Coronary artery (tissue), 2 donors: ENCODE measurements around the gene STK31.
"Not testable (repeated sequence)": the region's sequence is repeated elsewhere in the genome, so short reads cannot be mapped to it uniquely, and the experiment has no call there.

Source experiments
- DNase-seq: peaks from one replicate; pipeline ENCODE4 v3.0.0-alpha.2; 2017; ENCODE audit warnings: low spot score
- H3K27ac ChIP-seq, 2 donors: fragments of 200-600 bp; sonication (generic); one replicate each; pipeline ENCODE4 v1.5.1; 2016 to 2019
- H3K4me3 ChIP-seq: fragments of 200-600 bp; sonication (generic); 2 replicates; pipeline ENCODE4 v1.5.1; 2016; ENCODE audit warnings: mild to moderate bottlenecking, moderate library complexity
- CTCF ChIP-seq: fragments of 200-600 bp; sonication (generic); IDR thresholded peaks from one replicate; pipeline ENCODE4 v1.5.1; 2019; ENCODE audit warnings: antibody characterized with exemption

Gene STK31

GRCh38 chr7:23713285-23714149 is 3.5 kb downstream of the STK31 start:
- no peak for DNase-seq
- no peak for TF ChIP-seq CTCF
- H3K4me3 ChIP-seq = no peak overlapping the region
- no peak overlapping the region for H3K27ac ChIP-seq

DNA sequence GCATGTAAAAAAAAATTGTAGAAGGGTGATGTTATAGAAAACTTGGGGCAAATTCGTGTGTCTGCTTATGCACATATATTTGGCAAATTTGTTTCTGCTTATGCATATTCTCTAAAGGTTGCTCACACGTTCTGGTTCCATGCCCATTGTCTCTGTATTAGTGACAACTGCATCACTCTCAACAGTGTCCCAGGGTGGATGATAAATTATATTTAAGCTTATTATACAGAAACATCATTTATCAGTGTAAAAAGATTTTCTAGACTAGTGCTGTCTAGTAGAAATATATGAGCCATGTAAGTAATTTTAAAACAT is 4.1 kb downstream of the STK31 start:
- TF ChIP-seq CTCF = no peak
- no peak for DNase-seq
- Histone ChIP-seq H3K27ac (no peak overlapping the region), H3K4me3 (no peak overlapping the region)

GRCh38 chr7:23714579-23714978 is 4.6 kb downstream of the STK31 start:
- Histone ChIP-seq H3K4me3 (no peak overlapping the region), H3K27ac (no peak overlapping the region)
- TF ChIP-seq CTCF = no peak
- no peak for DNase-seq

- Histone ChIP-seq H3K4me3 (no peak overlapping the region), H3K27ac (no peak overlapping the region)
- no peak for DNase-seq
- TF ChIP-seq CTCF = no peak
Measured at GRCh38 chr7:23715099-23715498, 5.1 kb downstream of the STK31 start.

- Histone ChIP-seq H3K27ac (no peak overlapping the region), H3K4me3 (no peak overlapping the region)
- no peak for DNase-seq
- no peak for TF ChIP-seq CTCF
Measured at GRCh38 chr7:23717788-23718187, 7.8 kb downstream of the STK31 start.

DNA sequence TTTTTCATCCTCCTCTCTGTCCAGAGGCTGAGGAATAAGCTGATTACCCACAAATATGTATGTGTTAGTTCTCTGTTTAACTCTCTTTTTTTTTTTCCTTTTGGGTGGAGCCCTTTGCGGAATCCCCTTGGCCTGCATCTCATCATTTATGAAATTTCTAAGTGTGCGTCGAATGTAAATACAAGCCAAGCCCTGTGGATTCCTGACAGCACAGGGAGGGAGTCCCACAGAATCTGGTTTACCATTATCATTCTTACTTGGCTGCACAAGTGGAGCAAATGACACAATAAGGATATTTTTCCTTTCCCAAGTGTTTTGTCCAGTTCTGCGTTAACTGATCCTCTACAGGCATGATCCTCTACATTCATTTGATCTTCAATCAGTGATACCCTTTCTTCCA is 11.4 kb downstream of the STK31 start:
- no peak overlapping the region for H3K4me3 ChIP-seq
- no peak for TF ChIP-seq CTCF
- DNase-seq = no peak

GRCh38 chr7:23722587-23723216 is 12.7 kb downstream of the STK31 start:
- H3K27ac ChIP-seq, DNase-seq, H3K4me3 ChIP-seq: not testable (repeated sequence)

More for the DNA sequence above, 11.4 kb downstream of the STK31 start:
- H3K27ac ChIP-seq = no peak overlapping the region

DNA sequence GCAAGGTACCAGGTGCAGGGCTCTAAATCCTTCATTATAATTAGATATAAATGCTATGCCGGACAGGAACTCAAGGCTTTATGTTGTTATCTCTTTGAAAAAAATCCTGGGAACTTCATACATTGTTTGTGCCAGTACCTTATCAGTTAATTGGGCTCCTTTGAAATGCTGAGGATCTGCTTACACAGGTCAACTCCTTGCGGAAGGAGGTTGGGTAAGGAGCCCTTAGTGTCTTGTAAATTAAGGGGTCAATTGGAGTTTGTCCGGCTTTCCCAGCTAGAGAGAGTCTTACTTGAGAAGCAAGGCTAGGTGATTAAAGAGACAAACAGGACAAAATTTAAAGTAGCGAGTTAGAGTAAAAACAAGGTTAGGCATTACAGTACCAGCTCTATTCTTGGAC is 14.1 kb downstream of the STK31 start:
- not testable (repeated sequence) for H3K4me3 ChIP-seq, DNase-seq, H3K27ac ChIP-seq
